Measurements from ENCODE around the gene LRRC17. TPM values are rescaled to one million over a fixed set of nuclear protein-coding genes. Genes with fewer than 3 reads are reported as not detected.
A peak's percentile ranks its signal among the peaks of the same experiment; 100 is the strongest.
"Not testable (repeated sequence)": the region's sequence is repeated elsewhere in the genome, so short reads cannot be mapped to it uniquely, and the experiment has no call there.

The LRRC17 gene
- total RNA-seq, 2 donors from 2014 or later = 0.14 to 0.81 TPM

- no peaks in the 10 kb centered on the region for H3K36me3 Mint-ChIP-seq
- no peaks in the 10 kb centered on the region for H3K9me3 Mint-ChIP-seq
- peaks cover 3 to 7% of the 10 kb centered on the region in 2 donors for H3K27me3 Mint-ChIP-seq
- no peak for DNase-seq (ENCODE audit: low spot score)
- ATAC-seq = no peak
- peaks cover 0 to 6% of the 10 kb centered on the region in 2 donors for H3K4me1 Mint-ChIP-seq (ENCODE audit: low read depth in 2 of 2)
- H3K4me3 Mint-ChIP-seq = no peak overlapping the region
- H3K27ac Mint-ChIP-seq = no peak overlapping the region
These were observed 25.9 kb downstream of the LRRC17 start for GRCh38 chr7:102938679-102939078.

GRCh38 chr7:102942181-102942866 is 29.5 kb downstream of the LRRC17 start:
- Mint-ChIP-seq H3K9me3 (no peaks in the 10 kb centered on the region), H3K27me3 (peaks cover 6 to 12% of the 10 kb centered on the region in 2 donors), H3K27ac (no peak overlapping the region)

GRCh38 chr7:102942868-102943267 is 30.1 kb downstream of the LRRC17 start:
- peaks cover 6 to 12% of the 10 kb centered on the region in 2 donors for H3K27me3 Mint-ChIP-seq

More at GRCh38 chr7:102942181-102942866, 29.5 kb downstream of the LRRC17 start:
- DNase-seq (ENCODE audit: low spot score) (no peak), ATAC-seq (no peak)
- Mint-ChIP-seq H3K36me3 (no peaks in the 10 kb centered on the region), H3K4me3 (no peak overlapping the region), H3K4me1 (ENCODE audit: low read depth in 2 of 2) (peaks cover 0 to 7% of the 10 kb centered on the region in 2 donors)

GRCh38 chr7:102943423-102944169 is 30.8 kb downstream of the LRRC17 start:
- no peaks in the 10 kb centered on the region for H3K36me3 Mint-ChIP-seq
- no peak overlapping the region for H3K4me3 Mint-ChIP-seq
- DNase-seq (ENCODE audit: low spot score) (no peak), ATAC-seq (peak; percentile 77 to 87)
- H3K4me1 Mint-ChIP-seq (ENCODE audit: low read depth in 2 of 2) = peaks cover 0 to 7% of the 10 kb centered on the region in 2 donors
- no peak overlapping the region for H3K27ac Mint-ChIP-seq
- no peaks in the 10 kb centered on the region for H3K9me3 Mint-ChIP-seq
- H3K27me3 Mint-ChIP-seq = peaks cover 6 to 12% of the 10 kb centered on the region in 2 donors

More at GRCh38 chr7:102942868-102943267, 30.1 kb downstream of the LRRC17 start:
- H3K4me1 Mint-ChIP-seq (ENCODE audit: low read depth in 2 of 2) = peaks cover 0 to 7% of the 10 kb centered on the region in 2 donors
- H3K9me3 Mint-ChIP-seq = no peaks in the 10 kb centered on the region
- no peak for DNase-seq (ENCODE audit: low spot score)
- no peak overlapping the region for H3K27ac Mint-ChIP-seq
- no peak overlapping the region for H3K4me3 Mint-ChIP-seq
- ATAC-seq = no peak
- H3K36me3 Mint-ChIP-seq = no peaks in the 10 kb centered on the region

- Mint-ChIP-seq H3K36me3 (no peaks in the 10 kb centered on the region), H3K27ac (no peak overlapping the region), H3K27me3 (peaks cover 6 to 12% of the 10 kb centered on the region in 2 donors), H3K9me3 (no peaks in the 10 kb centered on the region), H3K4me1 (ENCODE audit: low read depth in 2 of 2) (peaks cover 0 to 7% of the 10 kb centered on the region in 2 donors), H3K4me3 (no peak overlapping the region)
- ATAC-seq (no peak), DNase-seq (ENCODE audit: low spot score) (no peak)
These were observed 31.4 kb downstream of the LRRC17 start for GRCh38 chr7:102944241-102944640.

GRCh38 chr7:102951839-102952238 is 39.0 kb downstream of the LRRC17 start:
- peaks cover 7% of the 10 kb centered on the region for H3K9me3 Mint-ChIP-seq
- no peak overlapping the region for H3K27ac Mint-ChIP-seq
- no peak for ATAC-seq
- H3K36me3 Mint-ChIP-seq = peaks cover 21% of the 10 kb centered on the region
- no peak overlapping the region for H3K4me3 Mint-ChIP-seq
- H3K4me1 Mint-ChIP-seq (ENCODE audit: low read depth in 2 of 2) = no peaks in the 10 kb centered on the region
- no peak for DNase-seq (ENCODE audit: low spot score)
- H3K27me3 Mint-ChIP-seq = peaks cover 13 to 37% of the 10 kb centered on the region in 2 donors

- H3K4me1 Mint-ChIP-seq (ENCODE audit: low read depth in 2 of 2) = no peaks in the 10 kb centered on the region
- H3K4me3 Mint-ChIP-seq = no peak overlapping the region
- DNase-seq (ENCODE audit: low spot score) = no peak
- H3K9me3 Mint-ChIP-seq = peaks cover 7% of the 10 kb centered on the region
- H3K27me3 Mint-ChIP-seq = peaks cover 13 to 37% of the 10 kb centered on the region in 2 donors
- H3K36me3 Mint-ChIP-seq = peaks cover 21% of the 10 kb centered on the region
- H3K27ac Mint-ChIP-seq = no peak overlapping the region
- no peak for ATAC-seq
These were observed 40.6 kb downstream of the LRRC17 start for GRCh38 chr7:102953406-102953805.

GRCh38 chr7:102954359-102954758 is 41.6 kb downstream of the LRRC17 start:
- not testable (repeated sequence) for ATAC-seq; H3K4me3 Mint-ChIP-seq; H3K4me1 Mint-ChIP-seq (ENCODE audit: low read depth in 2 of 2); DNase-seq (ENCODE audit: low spot score); H3K27ac Mint-ChIP-seq; H3K9me3 Mint-ChIP-seq
- H3K27me3 Mint-ChIP-seq = peaks cover 13 to 37% of the 10 kb centered on the region in 2 donors
- H3K36me3 Mint-ChIP-seq = peaks cover 21% of the 10 kb centered on the region

- H3K4me1 Mint-ChIP-seq (ENCODE audit: low read depth in 2 of 2); H3K27ac Mint-ChIP-seq; H3K9me3 Mint-ChIP-seq; DNase-seq (ENCODE audit: low spot score); ATAC-seq; H3K4me3 Mint-ChIP-seq: not testable (repeated sequence)
- H3K27me3 Mint-ChIP-seq = peaks cover 6 to 27% of the 10 kb centered on the region in 2 donors
- H3K36me3 Mint-ChIP-seq = peaks cover 21% of the 10 kb centered on the region
These were observed 45.2 kb downstream of the LRRC17 start for GRCh38 chr7:102958004-102958403.

GRCh38 chr7:102961993-102962392 is 49.2 kb downstream of the LRRC17 start:
- not testable (repeated sequence) for H3K9me3 Mint-ChIP-seq; ATAC-seq; H3K36me3 Mint-ChIP-seq; DNase-seq (ENCODE audit: low spot score); H3K4me1 Mint-ChIP-seq (ENCODE audit: low read depth in 2 of 2); H3K27me3 Mint-ChIP-seq; H3K4me3 Mint-ChIP-seq; H3K27ac Mint-ChIP-seq

GRCh38 chr7:102966465-102966864 is 53.7 kb downstream of the LRRC17 start:
- Mint-ChIP-seq H3K4me3 (no peak overlapping the region), H3K4me1 (ENCODE audit: low read depth in 2 of 2) (no peaks in the 10 kb centered on the region), H3K36me3 (no peaks in the 10 kb centered on the region), H3K27ac (no peak overlapping the region), H3K27me3 (peaks cover 2 to 7% of the 10 kb centered on the region in 2 donors), H3K9me3 (no peaks in the 10 kb centered on the region)
- DNase-seq (ENCODE audit: low spot score) = no peak
- ATAC-seq = no peak

GRCh38 chr7:102967798-102968197 is 55.0 kb downstream of the LRRC17 start:
- no peak overlapping the region for H3K27ac Mint-ChIP-seq
- H3K36me3 Mint-ChIP-seq = no peaks in the 10 kb centered on the region
- DNase-seq (ENCODE audit: low spot score) = no peak
- H3K4me3 Mint-ChIP-seq = no peak overlapping the region
- no peak for ATAC-seq
- no peaks in the 10 kb centered on the region for H3K4me1 Mint-ChIP-seq (ENCODE audit: low read depth in 2 of 2)
- H3K9me3 Mint-ChIP-seq = no peaks in the 10 kb centered on the region
- peaks cover 2 to 7% of the 10 kb centered on the region in 2 donors for H3K27me3 Mint-ChIP-seq

- DNase-seq (ENCODE audit: low spot score) (no peak), ATAC-seq (no peak)
- Mint-ChIP-seq H3K4me1 (ENCODE audit: low read depth in 2 of 2) (no peaks in the 10 kb centered on the region), H3K36me3 (no peaks in the 10 kb centered on the region), H3K9me3 (no peaks in the 10 kb centered on the region), H3K27me3 (peaks cover 5 to 31% of the 10 kb centered on the region in 2 donors), H3K27ac (no peak overlapping the region), H3K4me3 (no peak overlapping the region)
These were observed 60.4 kb downstream of the LRRC17 start for GRCh38 chr7:102973096-102973802.

Measured in natural killer cell treated with Interleukin-12 subunit alpha and Interleukin-12 subunit beta and Interleukin-15 and Interleukin-18, amount 100 ng/mL, for 72 hours (primary cell).